ENCODE measurements around the gene FAM216B.

- TF ChIP-seq POLR2AphosphoS5 (IDR thresholded peaks at IDR 0.05; ENCODE audit: borderline replicate concordance, low read depth, low read length) = no peak
- no peak for TF ChIP-seq EZH2 (IDR thresholded peaks at IDR 0.05)
- TF ChIP-seq FOXP2 (optimal IDR thresholded peaks at IDR 0.05; ENCODE audit: control extremely low read depth, extremely low read length, insufficient read depth) = no peak
Observed at GRCh38 chr13:42798118-42798517, 16.7 kb downstream of the FAM216B start.

All from SK-N-MC (cell line).